Left cardiac atrium (tissue), 4 donors: ENCODE data around the gene ITM2B. TPM values are rescaled to one million over a fixed set of nuclear protein-coding genes. Genes with fewer than 3 reads are reported as not detected.
"Not testable (repeated sequence)": the region's sequence is repeated elsewhere in the genome, so short reads cannot be mapped to it uniquely, and the experiment has no call there.

Source experiments
- ATAC-seq, 2 donors: fragments of 200-7000 bp; cut with Tn5 transposase; one replicate each; pipeline ENCODE4 v1.9.1; 2020; ENCODE audit warnings: mild to moderate bottlenecking in 2 of 2, moderate library complexity in 2 of 2
- DNase-seq: peaks from one replicate; pipeline ENCODE4 v3.0.0-alpha.2; 2020
- intact Hi-C, 2 donors: fragments of 100-400 bp; cut with DNase I; formaldehyde crosslinking; loops; one replicate each; pipeline versions ENCODE4 v1.14.1 to v1.15.1; 2022 to 2023
- long read RNA-seq: library from polyadenylated mRNA; unstranded; transcript quantifications from one replicate; pipeline ENCODE4 v2.0.0, GENCODE V29; 2021
- total RNA-seq, 2 donors: library from RNA; stranded (reverse); fragmentation: NEBNext Ultra II Directional; extraction: Animal tissue kit (Norgen Biotek cat#: 25700); gene quantifications; one replicate each; pipeline ENCODE4 v1.2.1, GENCODE V29; 2021
- donor health status: DM: no; HTN: yes; CAD: no.
- donor health status: DM: no; HTN: yes; CAD: no; lungs with severe emphysema.
- donor health status: DM: yes; HTN: yes; CAD: no.
- donor health status: Dilated cardiomyopathy.

The ITM2B gene
- 100 to 1,000 TPM; 537 to 557 TPM for total RNA-seq
- long read RNA-seq, full-length matches to known transcripts, result 634 of 644 reads
- long read RNA-seq, partial matches to known transcripts, result 3 of 644 reads
- long read RNA-seq, other reads (novel, unspliced or antisense), result 7 of 644 reads

DNA sequence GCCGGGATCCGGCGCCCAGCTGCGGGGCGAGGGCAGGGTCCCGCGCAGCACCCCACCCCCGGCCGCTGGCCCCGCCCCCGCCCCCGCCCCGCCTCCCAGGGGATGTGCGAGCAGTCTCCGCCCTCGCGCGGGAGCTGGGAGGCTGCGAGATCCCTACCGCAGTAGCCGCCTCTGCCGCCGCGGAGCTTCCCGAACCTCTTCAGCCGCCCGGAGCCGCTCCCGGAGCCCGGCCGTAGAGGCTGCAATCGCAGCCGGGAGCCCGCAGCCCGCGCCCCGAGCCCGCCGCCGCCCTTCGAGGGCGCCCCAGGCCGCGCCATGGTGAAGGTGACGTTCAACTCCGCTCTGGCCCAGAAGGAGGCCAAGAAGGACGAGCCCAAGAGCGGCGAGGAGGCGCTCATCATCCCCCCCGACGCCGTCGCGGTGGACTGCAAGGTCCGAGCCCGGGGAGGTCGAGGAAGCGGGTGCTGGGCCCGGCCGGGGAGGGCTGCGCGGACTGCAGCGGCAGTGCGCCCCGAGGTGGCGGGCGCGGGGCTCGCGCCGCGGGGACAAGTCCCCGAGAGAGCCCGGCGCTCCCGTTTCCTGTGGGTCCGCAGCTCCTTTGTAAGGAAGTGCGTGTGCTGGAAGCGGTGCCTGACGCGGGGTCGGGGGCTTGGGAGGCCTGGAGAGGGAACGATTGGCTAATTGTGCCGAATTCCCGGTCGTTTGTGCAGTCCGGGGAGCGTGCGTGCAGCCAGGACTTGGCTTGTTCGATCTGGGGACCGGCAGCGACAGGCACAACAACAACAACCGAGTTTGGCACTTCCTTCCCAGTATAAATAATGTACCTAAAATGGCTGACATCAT lies at the start of gene ITM2B:
Gene ITM2B (plus strand): TSS at position 161 of the 843 bp plus-strand sequence. CDS start 155 bp downstream, at position 316.
- peak; percentile 93 to 95 for ATAC-seq
- intact Hi-C loops, result loop anchor here (5.0 to 10.0 kb wide), 3 partner anchors 72 to 121 kb away; partner anchors contain the start of gene RB1 (in 1 of the 2)
- peak; percentile 84 for DNase-seq

GRCh38 chr13:48184260-48184659 lies 48.7 kb upstream of the ITM2B start:
- ATAC-seq (no peak), DNase-seq (no peak)
- intact Hi-C loops, result no loop called here

DNA sequence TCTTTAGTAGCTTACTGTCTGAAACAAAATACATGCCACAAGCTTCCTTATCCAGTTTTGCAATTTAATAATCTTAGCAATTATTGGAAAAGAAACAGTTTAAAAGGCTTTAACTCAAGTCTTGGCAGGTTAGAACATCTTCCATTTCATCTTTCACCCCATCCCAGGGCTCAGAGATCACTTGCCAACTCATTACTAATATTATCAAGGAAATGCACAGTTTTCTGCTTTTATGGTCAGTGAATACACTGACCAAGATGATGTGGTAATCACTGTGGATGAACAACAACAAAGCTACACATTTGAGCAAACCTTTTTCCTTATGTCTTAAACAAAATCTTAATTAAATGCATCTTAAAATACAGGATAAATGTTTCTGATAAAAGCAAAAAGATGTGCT lies 48.0 kb upstream of the ITM2B start:
- ATAC-seq (no peak), DNase-seq (no peak)
- intact Hi-C loops, result no loop called here

- intact Hi-C loops, result no loop called here
- DNase-seq, result no peak
- no peak for ATAC-seq
Observed at GRCh38 chr13:48186722-48187121, 46.3 kb upstream of the ITM2B start.

GRCh38 chr13:48188131-48188530 lies 44.9 kb upstream of the ITM2B start:
- DNase-seq (no peak), ATAC-seq (no peak)
- intact Hi-C loops, result no loop called here

GRCh38 chr13:48188601-48189000 lies 44.4 kb upstream of the ITM2B start:
- intact Hi-C loops, result no loop called here
- DNase-seq (no peak), ATAC-seq (no peak)

DNA sequence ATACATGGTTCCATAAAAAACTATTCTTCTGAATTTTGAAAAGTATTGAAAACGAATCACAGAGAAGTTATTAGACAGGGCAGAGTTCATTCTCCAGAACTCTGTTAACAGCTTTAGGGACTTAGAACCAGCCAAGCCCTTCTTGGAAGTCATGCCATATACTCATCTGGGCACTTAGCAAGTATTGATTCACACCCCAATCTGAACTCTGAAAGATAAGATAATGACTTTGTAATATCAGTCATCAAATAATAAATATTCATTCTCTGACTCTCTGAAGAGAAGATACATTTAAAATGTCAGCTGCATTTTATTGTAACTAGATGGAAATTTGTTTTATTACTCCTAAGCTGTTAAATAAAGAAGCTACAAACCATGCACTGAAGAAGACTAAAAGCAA lies 43.8 kb upstream of the ITM2B start:
- no peak for DNase-seq
- no peak for ATAC-seq
- intact Hi-C loops, result no loop called here

- no peak for ATAC-seq
- intact Hi-C loops, result no loop called here
- DNase-seq, result no peak
Observed at GRCh38 chr13:48192411-48192935, 40.5 kb upstream of the ITM2B start.

DNA sequence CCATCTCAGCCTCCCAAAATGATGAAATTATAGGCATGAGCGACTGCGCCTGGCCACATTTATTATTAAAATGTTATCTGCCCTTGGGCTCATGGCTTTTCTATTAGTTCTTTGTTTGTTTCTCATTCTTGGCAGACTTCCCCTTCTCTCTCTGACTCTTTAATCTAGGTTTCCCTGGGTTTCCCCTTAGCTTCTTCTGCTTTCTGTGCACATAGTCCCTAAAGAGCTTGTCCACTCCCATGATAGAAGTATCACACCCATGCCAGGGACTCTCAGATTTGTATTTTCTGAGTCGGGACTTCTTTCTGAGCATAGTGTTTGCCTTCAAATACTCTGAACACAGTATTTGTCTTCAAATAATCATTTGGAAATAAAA lies 38.6 kb upstream of the ITM2B start:
- DNase-seq (no peak), ATAC-seq (peak in 1 of 2 donors; percentile 40)
- intact Hi-C loops, result no loop called here

DNA sequence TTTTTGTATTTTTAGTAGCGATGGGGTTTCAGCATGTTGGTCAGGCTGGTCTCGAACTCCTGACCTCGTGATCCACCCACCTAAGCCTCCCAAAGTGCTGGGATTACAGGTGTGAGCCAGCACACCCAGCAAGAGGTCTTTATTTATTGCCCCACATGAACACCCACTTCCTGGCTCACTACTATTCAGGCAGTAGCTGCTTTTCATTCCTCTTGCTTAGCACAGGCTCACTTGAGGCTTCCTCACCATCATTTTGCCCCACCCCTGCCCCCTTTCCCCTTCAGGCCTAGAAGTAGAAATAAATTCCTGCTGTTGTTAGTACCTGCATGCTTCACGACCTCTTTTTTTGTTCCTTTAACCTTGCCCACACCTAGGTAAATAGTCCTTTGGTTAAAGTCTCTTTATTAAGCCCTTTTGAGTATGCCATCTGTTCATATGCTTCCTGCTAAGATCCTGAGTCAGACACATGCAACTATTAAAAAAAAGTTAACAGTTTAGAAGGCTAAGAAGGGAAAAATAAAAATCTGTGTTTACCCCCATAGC lies 33.5 kb upstream of the ITM2B start:
- intact Hi-C loops, result no loop called here
- no peak for ATAC-seq
- DNase-seq, result no peak

GRCh38 chr13:48201044-48201443 lies 32.0 kb upstream of the ITM2B start:
- DNase-seq (no peak), ATAC-seq (no peak)
- intact Hi-C loops, result no loop called here

DNA sequence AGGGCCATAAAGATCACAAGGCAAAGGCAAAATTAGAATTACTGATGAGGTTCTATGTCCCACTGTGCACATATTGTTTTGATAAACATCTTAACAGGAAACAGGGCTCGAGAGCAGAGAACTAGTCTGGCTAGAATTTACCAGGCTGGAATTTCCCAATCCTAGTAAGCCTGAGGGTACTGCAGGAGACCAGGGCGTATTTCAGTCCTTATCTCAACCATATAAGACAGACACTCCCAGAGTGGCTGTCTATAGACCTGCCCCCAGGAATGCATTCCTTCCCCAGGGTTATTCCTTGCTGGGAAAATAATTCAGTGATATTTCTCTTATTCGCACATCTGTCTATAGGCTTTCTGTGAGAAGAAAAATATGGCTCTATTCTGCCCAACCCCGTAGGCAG lies 25.8 kb upstream of the ITM2B start:
- ATAC-seq, intact Hi-C loops, DNase-seq: not testable (repeated sequence)

- intact Hi-C loops, result no loop called here
- ATAC-seq, result peak in 1 of 2 donors; percentile 77
Observed at GRCh38 chr13:48210178-48210577, 22.8 kb upstream of the ITM2B start.

GRCh38 chr13:48214519-48215121 lies 18.4 kb upstream of the ITM2B start:
- ATAC-seq (no peak), DNase-seq (no peak)
- intact Hi-C loops, result no loop called here

More at GRCh38 chr13:48210178-48210577, 22.8 kb upstream of the ITM2B start:
- no peak for DNase-seq

DNA sequence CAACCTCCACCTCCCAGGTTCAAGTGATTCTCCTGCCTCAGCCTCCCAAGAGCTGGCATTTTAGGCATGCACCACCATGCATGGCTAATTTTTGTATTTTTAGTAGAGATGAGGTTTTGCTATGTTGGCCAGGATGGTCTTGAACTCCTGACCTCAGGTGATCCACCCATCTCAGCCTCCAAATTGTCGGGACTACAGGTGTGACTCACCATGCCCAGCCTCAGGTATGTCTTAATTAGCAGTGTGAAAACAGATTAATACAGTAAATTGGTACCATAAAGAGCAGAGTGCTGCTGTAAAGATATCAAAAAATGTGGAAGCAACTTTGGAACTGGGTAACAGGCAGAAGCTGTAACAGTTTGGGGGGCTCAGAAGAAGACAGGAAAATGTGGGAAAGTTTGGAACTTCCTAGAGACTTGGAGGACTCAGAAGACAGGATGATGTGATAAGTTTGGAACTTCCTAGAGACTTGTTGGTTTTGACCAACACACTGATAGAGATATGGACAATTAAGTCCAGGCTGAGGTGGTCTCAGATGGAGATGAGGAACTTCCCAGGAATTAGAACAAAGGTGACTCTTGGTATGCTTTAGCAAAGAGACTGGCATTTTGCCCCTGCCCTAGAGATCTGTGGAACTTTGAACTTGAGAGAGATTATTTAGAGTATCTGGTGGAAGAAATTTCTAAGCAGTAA lies 17.3 kb upstream of the ITM2B start:
- DNase-seq, ATAC-seq, intact Hi-C loops: not testable (repeated sequence)

GRCh38 chr13:48216204-48216711 lies 16.7 kb upstream of the ITM2B start:
- ATAC-seq (no peak), DNase-seq (no peak)
- intact Hi-C loops, result no loop called here

- intact Hi-C loops, result no loop called here
- ATAC-seq (no peak), DNase-seq (no peak)
Observed at GRCh38 chr13:48220592-48220980, 12.4 kb upstream of the ITM2B start.

GRCh38 chr13:48220981-48221685 lies 11.9 kb upstream of the ITM2B start:
- DNase-seq (no peak), ATAC-seq (peak; percentile 14 to 69)

More at GRCh38 chr13:48220981-48221685, 11.9 kb upstream of the ITM2B start:
- intact Hi-C loops, result no loop called here
